H1 (cell line): ENCODE data around the gene ETNK1. TPM values are rescaled to one million over a fixed set of nuclear protein-coding genes. Genes with fewer than 3 reads are reported as not detected.
"Not testable (repeated sequence)": the region's sequence is repeated elsewhere in the genome, so short reads cannot be mapped to it uniquely, and the experiment has no call there.

Source experiments
- CTCF ChIA-PET: fragments of 300-600 bp; sonication (Branson Sonifier 250); formaldehyde crosslinking; loops from one replicate; lab custom pipeline; 2021; ENCODE audit not compliant: partially characterized antibody; lab: Charles Lee
- POLR2A ChIA-PET: fragments of 300-600 bp; sonication (Branson Sonifier 250); formaldehyde crosslinking; loops from one replicate; lab custom pipeline; 2021; ENCODE audit warnings: inconsistent platforms; ENCODE audit not compliant: partially characterized antibody; lab: Charles Lee
- DNase-seq, 2 experiments: peaks; one replicate each; pipeline versions ENCODE4 v3.0.0 to v3.0.0-alpha.2; 2010 to 2022; ENCODE audit warnings: low spot score in 2 of 2, low read depth in 1 of 2, mixed read lengths in 1 of 2
- FAIRE-seq: peaks from 2 replicates; lab custom pipeline; 2011; peaks lifted over from hg19 to GRCh38; lab: Jason Lieb, UNC
- H2AFZ ChIP-seq: 2 replicates; pipeline ENCODE4 v1.8.1; 2012; ENCODE audit warnings: low read length, inconsistent platforms
- H2AK5ac ChIP-seq: 2 replicates; pipeline ENCODE4 v1.6.1; 2013; ENCODE audit warnings: low read depth, low read length
- H2BK120ac ChIP-seq: replicated peaks from 2 replicates; pipeline ENCODE3; 2013; ENCODE audit warnings: low read depth, low read length, inconsistent platforms
- H2BK12ac ChIP-seq: 2 replicates; pipeline ENCODE4 v1.6.1; 2013; ENCODE audit warnings: low read depth, low read length
- H2BK15ac ChIP-seq: 2 replicates; pipeline ENCODE4 v1.6.1; 2013; ENCODE audit warnings: low read length
- H2BK20ac ChIP-seq: 2 replicates; pipeline ENCODE4 v1.6.1; 2013; ENCODE audit warnings: low read length
- H2BK5ac ChIP-seq: 2 replicates; pipeline ENCODE4 v1.6.1; 2013; ENCODE audit warnings: low read depth, low read length
- H3K14ac ChIP-seq: 2 replicates; pipeline ENCODE4 v1.6.1; 2013; ENCODE audit warnings: inconsistent platforms; ENCODE audit not compliant: insufficient read length
- H3K18ac ChIP-seq: 2 replicates; pipeline ENCODE4 v1.6.1; 2013; ENCODE audit warnings: low read length; ENCODE audit errors: extremely low read depth
- H3K23ac ChIP-seq: 2 replicates; pipeline ENCODE4 v1.6.1; 2013; ENCODE audit warnings: inconsistent platforms; ENCODE audit not compliant: insufficient read length
- H3K23me2 ChIP-seq: 2 replicates; pipeline ENCODE4 v1.6.1; 2013; ENCODE audit warnings: low read depth, low read length
- H3K27ac ChIP-seq: 2 replicates; pipeline ENCODE4 v1.6.1; 2011; ENCODE audit warnings: low read depth, low read length, inconsistent platforms
- H3K27me3 ChIP-seq, 4 experiments: replicated peaks in 1 of 4; 1 replicate in 1 of 4; 2 replicates in 3 of 4; pipeline versions ENCODE4 v1.6.1 to v1.8.1; 2011 to 2013; ENCODE audit warnings: low read length in 3 of 4, mild to moderate bottlenecking in 3 of 4, inconsistent platforms in 2 of 4, mixed read lengths in 2 of 4, moderate library complexity in 1 of 4; ENCODE audit not compliant: control insufficient read depth in 3 of 4, insufficient read depth in 3 of 4; ENCODE audit errors: extremely low read depth in 1 of 4
- H3K36me3 ChIP-seq, 4 experiments: 2 replicates each; pipeline versions ENCODE4 v1.6.1 to v1.8.1; 2011 to 2013; ENCODE audit warnings: mild to moderate bottlenecking in 4 of 4, low read length in 3 of 4, moderate library complexity in 2 of 4, control low read depth in 1 of 4, inconsistent platforms in 1 of 4; ENCODE audit not compliant: insufficient read depth in 4 of 4, control insufficient read depth in 2 of 4
- H3K4ac ChIP-seq: replicated peaks from 2 replicates; pipeline ENCODE3; 2013; ENCODE audit warnings: low read length, low read depth, mixed read lengths, inconsistent platforms; ENCODE audit not compliant: insufficient read length
- H3K4me1 ChIP-seq, 4 experiments: replicated peaks in 1 of 4; 1 replicate in 1 of 4; 2 replicates in 3 of 4; pipeline versions ENCODE4 v1.6.1 to v1.8.1; 2011 to 2013; ENCODE audit warnings: low read length in 3 of 4, inconsistent platforms in 2 of 4, mixed read lengths in 1 of 4; ENCODE audit not compliant: insufficient read depth in 4 of 4, control insufficient read depth in 3 of 4
- H3K4me2 ChIP-seq, 2 experiments: 2 replicates each; pipeline versions ENCODE4 v1.6.1 to v1.8.1; 2011 to 2013; ENCODE audit warnings: low read depth in 2 of 2, low read length in 2 of 2, control low read depth in 1 of 2, inconsistent platforms in 1 of 2, mild to moderate bottlenecking in 1 of 2; ENCODE audit not compliant: insufficient read depth in 1 of 2
- H3K4me3 ChIP-seq, 4 experiments: fragments of 200-600, 300-600 bp in 1 of 4; sonication (generic), shearing (Covaris generic), sonication (Bioruptor Twin) in 1 of 4; 2 replicates each; pipeline versions ENCODE4 v1.5.1 to v1.8.1; 2011 to 2016; ENCODE audit warnings: low read length in 4 of 4, low read depth in 3 of 4, control low read depth in 2 of 4, inconsistent platforms in 2 of 4, mild to moderate bottlenecking in 2 of 4, mixed read lengths in 1 of 4, moderate library complexity in 1 of 4; ENCODE audit not compliant: insufficient read depth in 2 of 4; ENCODE audit errors: extremely low read depth in 1 of 4
- H3K56ac ChIP-seq: replicated peaks from 2 replicates; pipeline ENCODE3; 2013; ENCODE audit warnings: low read depth, mild to moderate bottlenecking, mixed read lengths, low read length, inconsistent platforms; ENCODE audit not compliant: insufficient read length
- H3K79me1 ChIP-seq: 2 replicates; pipeline ENCODE4 v1.6.1; 2013; ENCODE audit warnings: low read depth, low read length, control low read depth
- H3K79me2 ChIP-seq, 2 experiments: 2 replicates each; pipeline versions ENCODE4 v1.6.1 to v1.8.1; 2012 to 2013; ENCODE audit warnings: low read length in 2 of 2, mild to moderate bottlenecking in 2 of 2, inconsistent platforms in 1 of 2; ENCODE audit not compliant: insufficient read depth in 2 of 2, control insufficient read depth in 1 of 2
- H3K9ac ChIP-seq, 4 experiments: replicated peaks in 1 of 4; 1 replicate in 1 of 4; 2 replicates in 3 of 4; pipeline versions ENCODE4 v1.6.1 to v1.8.1; 2011 to 2013; ENCODE audit warnings: low read depth in 3 of 4, low read length in 3 of 4, control low read depth in 2 of 4, mild to moderate bottlenecking in 2 of 4, moderate library complexity in 2 of 4, inconsistent platforms in 1 of 4; ENCODE audit errors: extremely low read depth in 1 of 4
- H3K9me3 ChIP-seq, 2 experiments: 2 replicates each; pipeline versions ENCODE4 v1.6.1 to v1.8.1; 2012 to 2013; ENCODE audit warnings: mild to moderate bottlenecking in 2 of 2, moderate library complexity in 2 of 2, control low read depth in 1 of 2, inconsistent platforms in 1 of 2, low read depth in 1 of 2, low read length in 1 of 2, mixed read lengths in 1 of 2; ENCODE audit not compliant: insufficient read depth in 2 of 2
- H4K20me1 ChIP-seq, 2 experiments: replicated peaks in 1 of 2; 2 replicates each; pipeline versions ENCODE3 to v1.8.1; 2011 to 2013; ENCODE audit warnings: inconsistent platforms in 2 of 2, low read length in 2 of 2, mild to moderate bottlenecking in 1 of 2; ENCODE audit not compliant: insufficient read depth in 2 of 2, control insufficient read depth in 1 of 2
- H4K5ac ChIP-seq: 2 replicates; pipeline ENCODE4 v1.6.1; 2013; ENCODE audit warnings: low read length, low read depth, mixed read lengths, inconsistent platforms; ENCODE audit not compliant: insufficient read length
- H4K8ac ChIP-seq: 2 replicates; pipeline ENCODE4 v1.8.0; 2013; ENCODE audit warnings: mild to moderate bottlenecking, moderate library complexity, low read length, inconsistent platforms; ENCODE audit not compliant: insufficient read depth; ENCODE audit errors: extremely low read depth
- H4K91ac ChIP-seq: replicated peaks from 2 replicates; pipeline ENCODE3; 2013; ENCODE audit warnings: low read length, mixed read lengths, inconsistent platforms; ENCODE audit not compliant: insufficient read length
- EP300 ChIP-seq, 2 experiments: IDR thresholded peaks; 1 replicate in 1 of 2; 2 replicates in 1 of 2; pipeline ENCODE4 v1.6.1; 2011 to 2012; ENCODE audit warnings: low read depth in 2 of 2, low read length in 2 of 2, mild to moderate bottlenecking in 2 of 2, borderline replicate concordance in 1 of 2, inconsistent platforms in 1 of 2, moderate library complexity in 1 of 2
- WGBS, 2 experiments: shearing (Covaris generic) in 1 of 2; methylation state at CpG; one replicate each; pipeline versions ENCODE4 v1.1.6 to v1.1.7; 2013 to 2015; ENCODE audit warnings: low lambda C conversion rate in 2 of 2, mixed read lengths in 2 of 2, inconsistent platforms in 1 of 2, low coverage in 1 of 2, missing lambda C conversion rate in 1 of 2; ENCODE audit not compliant: insufficient replicate concordance in 2 of 2, insufficient coverage in 1 of 2, insufficient read length in 1 of 2; ENCODE audit errors: extremely low coverage in 1 of 2, missing lambda C conversion rate in 1 of 2; 5-methylcytosine and 5-hydroxymethylcytosine counted together
- polyA plus RNA-seq, 7 experiments: library from polyadenylated mRNA; depleted of rRNA in 3 of 7; stranded (reverse) in 5 of 7; unstranded in 2 of 7; fragments of >200 nt in 5 of 7; fragments of 200-250 nt in 2 of 7; gene quantifications; 1 replicate in 5 of 7; 2 replicates in 1 of 7; 4 replicates in 1 of 7; pipeline versions ENCODE4 v1.2.1 to v1.2.3, GENCODE V29; 2011 to 2013; ENCODE audit warnings: missing spikeins in 2 of 7, mixed read lengths in 2 of 7
- total RNA-seq: library from RNA; stranded (reverse); fragmentation: NEBNext Ultra II Directional; extraction: Animal tissue kit (Norgen Biotek cat#: 25700); gene quantifications from 2 replicates; pipeline ENCODE4 v1.2.1, GENCODE V29; 2021

The ETNK1 gene
- total and polyA plus RNA-seq, 2 of the 8 experiments (the other 6 are each of a cell fraction or from before 2014, with no cell fraction given) = 11.6 to 82.7 TPM

DNA sequence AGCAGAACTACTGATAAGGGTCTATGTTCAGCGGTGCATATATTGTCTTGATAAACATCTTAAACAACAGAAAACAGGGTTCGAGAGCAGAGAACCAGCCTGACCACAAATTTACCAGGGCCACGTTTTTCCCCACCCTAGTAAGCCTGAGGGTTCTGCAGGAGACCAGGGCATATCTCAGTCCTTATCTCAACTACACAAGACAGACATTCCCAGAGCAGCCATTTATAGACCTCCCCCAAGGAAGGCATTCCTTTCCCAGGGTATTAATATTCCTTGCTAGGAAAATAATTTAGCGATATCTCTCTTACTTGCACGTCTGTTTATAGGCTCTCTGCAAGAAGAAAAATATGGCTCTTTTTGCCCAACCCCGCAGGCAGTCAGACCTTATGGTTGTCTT, 12.1 kb upstream of the ETNK1 start:
- peaks cover 18 to 25% of the 10 kb centered on the region in 2 experiments for H3K9me3 ChIP-seq
- H3K79me1 ChIP-seq, H3K18ac ChIP-seq, H3K4me2 ChIP-seq, H3K23ac ChIP-seq, POLR2A ChIA-PET, H3K4me1 ChIP-seq, H3K14ac ChIP-seq, H3K36me3 ChIP-seq, H3K9ac ChIP-seq, DNase-seq, H3K27me3 ChIP-seq, CTCF ChIA-PET, H3K27ac ChIP-seq, H3K56ac ChIP-seq, H2BK15ac ChIP-seq, H2BK120ac ChIP-seq, H4K8ac ChIP-seq, H3K4ac ChIP-seq, H2BK20ac ChIP-seq, H3K23me2 ChIP-seq, H4K5ac ChIP-seq, H4K20me1 ChIP-seq, H2BK5ac ChIP-seq, H4K91ac ChIP-seq, H3K4me3 ChIP-seq, H2BK12ac ChIP-seq, H2AFZ ChIP-seq, H2AK5ac ChIP-seq, H3K79me2 ChIP-seq, FAIRE-seq: not testable (repeated sequence)
- WGBS, 2 experiments = 90% methylated on average over 6 of the region's 6 CpGs; no CpG with 5 or more reads in 1 of the 2 experiments
- TF ChIP-seq EP300 (IDR thresholded peaks at IDR 0.05; ENCODE audit: borderline replicate concordance in 1 of 2, low read depth in 2 of 2, low read length in 2 of 2) = peak in 1 of 2 experiments; percentile 49; a peak in 1 of 3 replicates
